Fibroblast of villous mesenchyme (primary cell): ENCODE data around the gene MAPT. TPM values are rescaled to one million over a fixed set of nuclear protein-coding genes. Genes with fewer than 3 reads are reported as not detected.
A peak's percentile ranks its signal among the peaks of the same experiment; 100 is the strongest.

Experiments
- DNase-seq: peaks from one replicate; pipeline ENCODE4 v3.0.0-alpha.2; 2010; ENCODE audit warnings: low read depth
- H3K4me3 ChIP-seq: 2 replicates; pipeline ENCODE4 v1.5.1; 2011; ENCODE audit warnings: low read depth, mild to moderate bottlenecking, low read length
- total RNA-seq: library from RNA; depleted of rRNA; stranded (reverse); fragments of >200 nt; gene quantifications from 2 replicates; pipeline ENCODE4 v1.2.3, GENCODE V29; 2012
- TF ChIP-seq, protein P1 (sequence below): IDR thresholded peaks from 2 replicates; pipeline ENCODE4 v1.5.1; 2012; ENCODE audit warnings: low read depth, mild to moderate bottlenecking, low read length; ENCODE audit not compliant: insufficient read depth

The MAPT gene
- total RNA-seq, 1 donor, result not detected

DNA sequence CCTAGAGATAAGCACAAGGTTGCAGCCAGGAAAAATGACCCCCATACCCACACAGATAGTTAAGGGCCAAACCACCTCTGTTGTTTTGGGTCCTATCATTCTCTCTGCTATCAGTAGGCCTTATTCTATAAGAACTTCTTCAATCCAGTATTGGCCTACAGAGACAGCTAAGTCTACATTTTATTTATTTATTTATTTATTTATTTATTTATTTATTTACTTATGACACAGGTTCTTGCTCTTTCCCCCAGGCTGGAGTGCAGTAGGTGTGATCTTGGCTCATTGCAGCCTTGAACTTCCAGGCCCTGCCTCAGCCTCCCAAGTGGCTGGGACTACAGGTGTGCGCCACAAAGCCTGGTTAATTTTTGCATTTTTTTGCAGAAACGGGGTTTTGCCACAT lies 7.5 kb upstream of the MAPT start:
- no peak overlapping the region for H3K4me3 ChIP-seq
- TF ChIP-seq, protein P1, sequence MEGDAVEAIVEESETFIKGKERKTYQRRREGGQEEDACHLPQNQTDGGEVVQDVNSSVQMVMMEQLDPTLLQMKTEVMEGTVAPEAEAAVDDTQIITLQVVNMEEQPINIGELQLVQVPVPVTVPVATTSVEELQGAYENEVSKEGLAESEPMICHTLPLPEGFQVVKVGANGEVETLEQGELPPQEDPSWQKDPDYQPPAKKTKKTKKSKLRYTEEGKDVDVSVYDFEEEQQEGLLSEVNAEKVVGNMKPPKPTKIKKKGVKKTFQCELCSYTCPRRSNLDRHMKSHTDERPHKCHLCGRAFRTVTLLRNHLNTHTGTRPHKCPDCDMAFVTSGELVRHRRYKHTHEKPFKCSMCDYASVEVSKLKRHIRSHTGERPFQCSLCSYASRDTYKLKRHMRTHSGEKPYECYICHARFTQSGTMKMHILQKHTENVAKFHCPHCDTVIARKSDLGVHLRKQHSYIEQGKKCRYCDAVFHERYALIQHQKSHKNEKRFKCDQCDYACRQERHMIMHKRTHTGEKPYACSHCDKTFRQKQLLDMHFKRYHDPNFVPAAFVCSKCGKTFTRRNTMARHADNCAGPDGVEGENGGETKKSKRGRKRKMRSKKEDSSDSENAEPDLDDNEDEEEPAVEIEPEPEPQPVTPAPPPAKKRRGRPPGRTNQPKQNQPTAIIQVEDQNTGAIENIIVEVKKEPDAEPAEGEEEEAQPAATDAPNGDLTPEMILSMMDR, result no peak
- no peak for DNase-seq

DNA sequence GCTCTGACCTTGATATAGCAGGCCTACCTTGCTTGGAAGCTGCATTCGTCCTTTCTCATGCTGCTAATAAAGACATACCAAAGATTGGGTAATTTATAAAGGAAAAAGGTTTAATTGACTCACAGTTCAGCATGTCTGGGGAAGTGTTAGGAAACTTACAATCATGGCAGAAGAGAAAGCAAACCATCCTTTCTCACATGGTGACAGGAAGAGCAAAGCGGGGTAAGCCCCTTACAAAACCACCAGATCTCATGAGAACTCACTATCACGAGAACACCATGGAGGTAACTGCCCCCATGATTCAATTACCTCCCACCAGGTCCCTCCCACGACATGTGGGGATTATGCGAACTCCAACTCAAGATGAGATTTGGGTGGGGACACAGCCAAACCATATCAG lies 6.0 kb upstream of the MAPT start:
- no peak for DNase-seq
- H3K4me3 ChIP-seq, result no peak overlapping the region
- TF ChIP-seq, protein P1, result no peak

DNA sequence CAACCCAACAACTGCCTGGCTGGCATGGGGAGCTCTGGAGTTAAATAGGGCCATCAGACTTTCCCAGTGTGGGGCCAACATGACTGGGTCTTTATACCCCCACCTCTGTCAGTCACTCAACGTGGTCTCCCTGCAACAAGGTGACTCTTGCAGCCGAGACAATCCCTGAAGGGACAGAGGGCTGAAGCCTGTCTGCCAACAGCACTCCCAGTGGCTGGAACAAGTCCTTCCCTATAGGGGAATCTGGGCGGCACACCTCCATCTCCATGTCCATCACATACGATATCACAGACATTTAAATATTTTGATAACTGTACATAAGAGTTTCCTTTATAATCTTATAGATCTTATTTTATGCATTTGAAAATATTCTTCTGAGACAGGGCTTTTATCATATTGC lies 4.8 kb upstream of the MAPT start:
- no peak overlapping the region for H3K4me3 ChIP-seq
- TF ChIP-seq, protein P1, result no peak

DNA sequence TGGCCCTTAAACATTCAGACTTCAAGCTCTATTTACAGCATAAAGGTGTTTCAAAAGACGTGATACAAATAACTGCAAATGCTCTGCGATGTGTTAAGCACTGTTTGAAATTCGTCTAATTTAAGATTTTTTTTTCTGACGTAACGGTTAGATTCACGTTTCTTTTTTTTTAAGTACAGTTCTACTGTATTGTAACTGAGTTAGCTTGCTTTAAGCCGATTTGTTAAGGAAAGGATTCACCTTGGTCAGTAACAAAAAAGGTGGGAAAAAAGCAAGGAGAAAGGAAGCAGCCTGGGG lies 681 bp upstream of the MAPT start:
- peak overlapping the region; percentile 64 for H3K4me3 ChIP-seq
- DNase-seq, result no peak
- TF ChIP-seq, protein P1, result no peak

More for the DNA sequence above, 4.8 kb upstream of the MAPT start:
- no peak for DNase-seq

GRCh38 chr17:45895304-45895968 lies 1.1 kb downstream of the MAPT start:
- DNase-seq, result peak; percentile 8
- peak overlapping the region; percentile 66 for H3K4me3 ChIP-seq
- TF ChIP-seq, protein P1, result no peak

GRCh38 chr17:45895969-45896785 lies 1.8 kb downstream of the MAPT start:
- DNase-seq, result peak; percentile 5
- no peak overlapping the region for H3K4me3 ChIP-seq

More at GRCh38 chr17:45895969-45896785, 1.8 kb downstream of the MAPT start:
- TF ChIP-seq, protein P1, result no peak
